Suprapubic skin (tissue), 4 donors: ENCODE data around the gene CBX6. TPM values are rescaled to one million over a fixed set of nuclear protein-coding genes. Genes with fewer than 3 reads are reported as not detected.

Source experiments
- DNase-seq, 2 donors: peaks; one replicate each; pipeline ENCODE4 v3.0.0-alpha.2; 2019; ENCODE audit warnings: low spot score in 2 of 2
- H3K27ac ChIP-seq: fragments of 200-600 bp; sonication (generic); one replicate; pipeline ENCODE4 v1.5.1; 2019
- H3K27me3 ChIP-seq: fragments of 200-600 bp; sonication (generic); one replicate; pipeline ENCODE4 v1.5.1; 2019
- H3K36me3 ChIP-seq: fragments of 200-600 bp; sonication (generic); one replicate; pipeline ENCODE4 v1.5.1; 2019
- H3K4me1 ChIP-seq: fragments of 200-600 bp; sonication (generic); one replicate; pipeline ENCODE4 v1.5.1; 2019
- H3K4me3 ChIP-seq: fragments of 200-600 bp; sonication (generic); one replicate; pipeline ENCODE4 v1.5.1; 2019; ENCODE audit warnings: mild to moderate bottlenecking
- H3K9me3 ChIP-seq: fragments of 200-600 bp; sonication (generic); one replicate; pipeline ENCODE4 v1.5.1; 2019
- EP300 ChIP-seq: sonication (generic); formaldehyde crosslinking; IDR thresholded peaks from one replicate; pipeline ENCODE4 v1.6.1; 2017; ENCODE audit warnings: antibody characterized with exemption
- POLR2A ChIP-seq, 2 donors: fragments of 450-650 bp; IDR thresholded peaks; one replicate each; pipeline ENCODE4 v1.6.1; 2017; ENCODE audit warnings: antibody characterized with exemption in 2 of 2, mild to moderate bottlenecking in 2 of 2, moderate library complexity in 2 of 2
- POLR2AphosphoS5 ChIP-seq, 3 donors: sonication (generic); formaldehyde crosslinking; IDR thresholded peaks; one replicate each; pipeline ENCODE4 v1.6.1; 2017; ENCODE audit warnings: antibody characterized with exemption in 3 of 3
- WGBS: methylation state at CpG from one replicate; pipeline ENCODE4 v1.1.5; 2018; 5-methylcytosine and 5-hydroxymethylcytosine counted together
- total RNA-seq, 4 donors: library from RNA; depleted of rRNA; stranded (reverse); fragments of >200 nt; gene quantifications; one replicate each; pipeline ENCODE4 v1.1.0, GENCODE V29; 2016
- TF ChIP-seq, protein P1 (sequence below), 2 donors: fragments of 200-600 bp in 1 of 2; fragments of 450-650 bp in 1 of 2; sonication (generic) in 1 of 2; IDR thresholded peaks; one replicate each; pipeline ENCODE4 v1.5.1; 2016 to 2019; ENCODE audit warnings: antibody characterized with exemption in 2 of 2, mild to moderate bottlenecking in 1 of 2, moderate library complexity in 1 of 2

CBX6 gene
- total RNA-seq, 4 donors from 2014 or later: 11.5 to 31.4 (median 22.1) TPM

DNA sequence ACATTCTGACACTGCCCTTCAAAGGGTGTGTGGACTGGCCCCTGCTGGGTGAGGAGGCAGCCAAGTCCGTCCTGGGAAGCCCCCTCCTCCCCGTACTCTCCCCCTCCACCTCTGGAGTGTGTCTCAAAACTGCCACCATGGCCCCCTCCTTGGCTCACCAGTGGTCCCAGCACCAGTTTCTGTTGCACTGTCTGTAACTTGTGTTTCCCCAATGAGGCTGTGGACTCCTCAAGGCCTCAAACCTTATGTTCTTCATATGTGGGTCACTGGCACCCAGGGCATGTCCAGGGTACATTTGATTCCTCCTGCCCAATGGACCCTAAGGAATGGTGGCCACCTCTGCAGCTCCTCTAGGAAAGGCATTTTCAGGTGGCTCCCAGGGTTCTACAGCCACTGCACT, 21.6 kb downstream of the CBX6 start:
- WGBS: 61% methylated on average over 2 of the region's 2 CpGs
- TF ChIP-seq EP300: no peak
- TF ChIP-seq, protein P1, sequence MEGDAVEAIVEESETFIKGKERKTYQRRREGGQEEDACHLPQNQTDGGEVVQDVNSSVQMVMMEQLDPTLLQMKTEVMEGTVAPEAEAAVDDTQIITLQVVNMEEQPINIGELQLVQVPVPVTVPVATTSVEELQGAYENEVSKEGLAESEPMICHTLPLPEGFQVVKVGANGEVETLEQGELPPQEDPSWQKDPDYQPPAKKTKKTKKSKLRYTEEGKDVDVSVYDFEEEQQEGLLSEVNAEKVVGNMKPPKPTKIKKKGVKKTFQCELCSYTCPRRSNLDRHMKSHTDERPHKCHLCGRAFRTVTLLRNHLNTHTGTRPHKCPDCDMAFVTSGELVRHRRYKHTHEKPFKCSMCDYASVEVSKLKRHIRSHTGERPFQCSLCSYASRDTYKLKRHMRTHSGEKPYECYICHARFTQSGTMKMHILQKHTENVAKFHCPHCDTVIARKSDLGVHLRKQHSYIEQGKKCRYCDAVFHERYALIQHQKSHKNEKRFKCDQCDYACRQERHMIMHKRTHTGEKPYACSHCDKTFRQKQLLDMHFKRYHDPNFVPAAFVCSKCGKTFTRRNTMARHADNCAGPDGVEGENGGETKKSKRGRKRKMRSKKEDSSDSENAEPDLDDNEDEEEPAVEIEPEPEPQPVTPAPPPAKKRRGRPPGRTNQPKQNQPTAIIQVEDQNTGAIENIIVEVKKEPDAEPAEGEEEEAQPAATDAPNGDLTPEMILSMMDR (IDR thresholded peaks at IDR 0.05): no peak
- TF ChIP-seq POLR2A (IDR thresholded peaks at IDR 0.05): no peak
- no peak for TF ChIP-seq POLR2AphosphoS5 (IDR thresholded peaks at IDR 0.05)
- Histone ChIP-seq H3K9me3 (no peaks in the 10 kb centered on the region), H3K36me3 (no peaks in the 10 kb centered on the region), H3K27me3 (peaks cover 15% of the 10 kb centered on the region), H3K4me3 (no peak overlapping the region), H3K4me1 (no peaks in the 10 kb centered on the region), H3K27ac (no peak overlapping the region)
- no peak for DNase-seq

DNA sequence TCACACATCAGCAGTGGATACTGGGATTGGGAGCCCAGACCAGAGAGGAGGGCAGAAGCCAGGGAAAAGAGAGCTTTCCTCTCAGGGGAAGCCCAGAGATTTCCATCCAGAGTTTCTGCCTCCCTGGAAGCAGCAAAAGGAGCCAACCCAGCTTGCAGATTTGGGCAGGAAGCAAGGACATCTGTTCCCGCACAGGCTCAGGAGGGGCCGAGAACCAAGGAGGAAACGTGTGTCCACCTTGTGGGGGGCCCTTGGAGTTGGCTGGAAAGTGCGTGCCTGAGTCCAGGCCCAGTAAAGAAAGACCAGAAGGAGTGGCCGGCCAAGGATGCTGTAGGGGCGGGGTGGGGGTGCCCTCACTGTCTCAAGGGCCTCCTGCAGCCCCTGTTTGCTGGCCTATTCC, 22.2 kb downstream of the CBX6 start:
- peaks cover 15% of the 10 kb centered on the region for H3K27me3 ChIP-seq
- no peak for TF ChIP-seq EP300
- no peak for TF ChIP-seq POLR2AphosphoS5 (IDR thresholded peaks at IDR 0.05)
- no peak for TF ChIP-seq POLR2A (IDR thresholded peaks at IDR 0.05)
- TF ChIP-seq, protein P1 (IDR thresholded peaks at IDR 0.05): no peak
- H3K4me1 ChIP-seq: no peaks in the 10 kb centered on the region
- DNase-seq: no peak
- WGBS: 74% methylated on average over 6 of the region's 6 CpGs
- H3K9me3 ChIP-seq: no peaks in the 10 kb centered on the region
- H3K27ac ChIP-seq: no peak overlapping the region
- H3K4me3 ChIP-seq: no peak overlapping the region
- H3K36me3 ChIP-seq: no peaks in the 10 kb centered on the region

DNA sequence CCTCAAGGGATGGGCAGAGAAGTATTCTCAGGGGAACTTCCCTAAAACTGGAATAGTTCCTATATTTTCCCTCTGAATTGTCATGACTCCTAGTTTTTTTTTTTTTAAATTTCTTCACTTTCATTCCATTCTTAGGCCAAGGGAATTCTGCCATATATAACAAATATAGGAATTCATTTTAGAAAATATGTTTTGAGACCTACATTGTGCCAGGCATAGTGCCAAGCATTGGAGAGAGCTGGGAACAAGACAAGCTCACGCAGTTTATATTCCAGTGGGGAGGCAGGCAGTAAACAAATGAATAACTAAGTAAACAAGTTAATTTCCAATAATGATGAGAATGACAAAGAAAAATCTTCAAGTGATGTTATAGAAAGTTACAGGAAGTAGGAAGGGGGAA, 25.6 kb downstream of the CBX6 start:
- DNase-seq: no peak
- Histone ChIP-seq H3K9me3 (no peaks in the 10 kb centered on the region), H3K27me3 (peaks cover 43% of the 10 kb centered on the region), H3K36me3 (no peaks in the 10 kb centered on the region), H3K27ac (no peak overlapping the region), H3K4me3 (no peak overlapping the region), H3K4me1 (peaks cover 14% of the 10 kb centered on the region)
- 76% methylated on average over 1 of the region's 1 CpG for WGBS
- TF ChIP-seq EP300 (no peak), POLR2AphosphoS5 (IDR thresholded peaks at IDR 0.05) (no peak), POLR2A (IDR thresholded peaks at IDR 0.05) (no peak)
- TF ChIP-seq, protein P1 (IDR thresholded peaks at IDR 0.05): no peak

DNA sequence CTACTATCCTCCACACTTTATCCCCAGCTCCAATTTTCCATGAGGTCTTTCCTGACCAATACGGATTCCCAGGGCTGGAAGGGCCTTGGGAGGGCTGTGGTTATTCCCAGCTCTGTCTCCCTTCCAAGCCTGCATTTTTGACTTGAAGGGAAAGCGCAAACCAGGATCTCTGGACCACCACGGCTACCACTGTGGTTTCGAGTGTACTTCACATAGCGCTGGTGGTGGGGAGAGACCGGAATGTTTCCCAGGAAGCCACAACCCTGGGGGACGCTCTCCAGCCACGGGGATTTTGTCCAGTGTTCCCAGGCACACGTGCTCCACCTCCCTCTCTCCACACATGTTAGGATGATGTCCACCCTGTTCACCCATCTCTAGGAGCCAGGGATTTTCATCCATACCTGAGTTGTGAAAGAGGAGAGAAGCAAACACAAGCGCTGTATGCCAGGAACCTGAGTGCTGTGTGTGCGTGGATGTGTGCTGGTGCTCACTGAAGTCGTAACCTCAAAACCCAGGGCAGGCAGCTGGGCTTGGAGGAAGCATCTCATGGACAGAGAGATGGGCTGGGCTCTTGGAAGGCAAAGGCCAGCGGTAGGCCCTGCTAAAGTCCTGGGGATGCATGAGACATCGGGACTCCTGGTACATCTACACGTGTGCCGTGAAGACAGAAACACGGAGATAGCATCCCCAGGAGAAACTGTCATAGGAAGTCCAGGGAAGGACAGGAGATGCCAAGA, 26.8 kb downstream of the CBX6 start:
- Histone ChIP-seq H3K36me3 (no peaks in the 10 kb centered on the region), H3K27ac (no peak overlapping the region), H3K9me3 (no peaks in the 10 kb centered on the region), H3K4me3 (no peak overlapping the region), H3K4me1 (peaks cover 18% of the 10 kb centered on the region), H3K27me3 (peaks cover 50% of the 10 kb centered on the region)
- DNase-seq: no peak
- no peak for TF ChIP-seq POLR2A (IDR thresholded peaks at IDR 0.05)
- TF ChIP-seq, protein P1 (IDR thresholded peaks at IDR 0.05): no peak
- no peak for TF ChIP-seq EP300
- no peak for TF ChIP-seq POLR2AphosphoS5 (IDR thresholded peaks at IDR 0.05)
- 58% methylated on average over 17 of the region's 17 CpGs for WGBS

DNA sequence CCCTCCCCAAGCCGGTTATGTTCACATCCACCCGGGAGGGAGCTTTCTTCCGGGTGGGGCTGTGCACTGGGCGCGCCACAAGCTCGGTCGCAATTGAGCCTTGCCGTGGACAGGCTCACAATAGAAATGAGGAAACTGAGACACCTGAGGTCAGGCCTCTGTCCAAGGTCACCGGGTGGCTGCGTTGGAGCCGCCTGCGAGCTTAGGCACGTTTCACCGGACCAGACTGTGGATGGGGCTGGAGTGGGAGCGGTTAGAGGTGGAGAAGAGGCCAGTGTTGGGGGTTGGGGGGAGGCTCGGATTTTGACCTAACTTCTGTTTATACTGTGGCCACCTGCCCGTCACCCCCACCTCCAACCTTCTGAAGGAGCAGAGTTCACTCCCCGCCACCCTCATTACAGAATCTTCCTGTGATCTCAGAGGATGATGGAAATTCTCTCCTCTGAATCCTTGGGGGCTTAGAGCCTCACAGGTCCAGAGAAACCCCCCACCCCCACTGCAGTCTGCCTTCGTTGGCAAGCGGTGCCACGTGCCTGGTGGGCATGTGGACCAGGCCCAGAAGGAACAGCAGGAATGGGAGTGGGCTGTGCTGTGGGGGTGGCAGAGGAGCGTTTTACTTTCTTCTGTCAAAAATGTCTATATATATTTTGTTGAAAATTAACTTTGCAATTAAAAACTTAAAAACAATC, 27.6 kb downstream of the CBX6 start:
- no peak for DNase-seq
- Histone ChIP-seq H3K36me3 (no peaks in the 10 kb centered on the region), H3K4me1 (peaks cover 18% of the 10 kb centered on the region), H3K27ac (no peak overlapping the region), H3K27me3 (peaks cover 43% of the 10 kb centered on the region), H3K4me3 (peak overlapping the region; percentile 58), H3K9me3 (no peaks in the 10 kb centered on the region)
- WGBS: 16% methylated on average over 20 of the region's 22 CpGs
- TF ChIP-seq POLR2AphosphoS5 (IDR thresholded peaks at IDR 0.05) (no peak), POLR2A (IDR thresholded peaks at IDR 0.05) (no peak), EP300 (no peak)
- TF ChIP-seq, protein P1 (IDR thresholded peaks at IDR 0.05): no peak
